HG02763 (cell line): Measurements from ENCODE around the gene ACTG1.

Experiments used
- ATAC-seq: cut with Tn5 transposase; IDR thresholded peaks from one replicate; pipeline ENCODE4 v1.9.1; 2021; ENCODE audit warnings: mild to moderate bottlenecking, moderate library complexity; ENCODE audit not compliant: unreplicated experiment

The ACTG1 gene

DNA sequence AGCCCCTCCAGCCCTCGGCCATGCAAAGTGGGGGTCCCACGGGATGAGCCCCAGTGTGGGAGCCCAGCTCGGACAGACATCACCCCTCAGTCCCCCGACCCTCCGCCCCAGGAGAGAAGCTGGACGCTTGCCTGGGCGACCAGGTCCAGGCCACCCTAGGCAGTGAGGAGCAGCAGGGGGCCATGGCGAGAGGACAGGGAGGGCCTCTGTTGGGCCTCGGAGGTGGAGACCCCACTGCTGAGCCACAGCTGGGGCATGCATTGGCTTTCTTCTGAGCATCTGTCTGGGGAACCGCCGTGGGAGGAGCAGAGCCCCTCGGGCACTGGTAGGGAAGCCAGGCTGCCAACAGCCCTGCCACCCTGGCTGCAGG lies 13.0 kb downstream of the ACTG1 start:
- ATAC-seq, result no peak

DNA sequence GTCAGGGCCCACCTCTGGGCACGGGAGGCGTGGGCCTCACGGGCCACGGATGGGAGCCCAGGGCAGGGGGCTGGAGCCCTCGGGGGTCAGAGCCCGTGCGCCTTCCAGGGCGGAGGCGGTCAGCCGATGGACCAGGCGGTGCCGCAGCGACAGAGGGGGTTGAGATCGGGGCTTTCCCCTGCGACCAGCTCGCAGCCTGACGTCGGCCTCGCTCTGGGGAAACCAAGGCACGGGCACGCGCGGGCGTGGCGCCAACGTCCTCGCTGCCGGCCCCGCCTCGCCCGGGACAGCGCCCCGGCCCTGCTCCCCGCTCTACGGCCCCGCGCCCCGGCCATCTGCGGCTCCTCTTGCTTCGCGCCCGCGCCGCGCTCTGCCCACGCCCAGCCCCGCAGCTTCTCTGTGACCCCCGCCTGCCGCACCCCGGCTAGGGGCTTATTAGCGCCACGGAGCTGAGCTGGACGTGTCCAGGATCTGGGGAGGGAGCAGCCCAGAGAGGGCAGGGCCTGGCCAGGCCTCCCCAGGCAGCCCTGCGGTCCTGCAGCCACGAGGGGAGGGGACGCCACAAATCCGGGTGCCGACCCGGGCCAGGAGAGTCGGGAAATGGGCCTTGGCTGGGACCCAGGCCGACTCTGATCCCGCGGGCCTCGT lies 13.5 kb downstream of the ACTG1 start:
- ATAC-seq, result no peak

DNA sequence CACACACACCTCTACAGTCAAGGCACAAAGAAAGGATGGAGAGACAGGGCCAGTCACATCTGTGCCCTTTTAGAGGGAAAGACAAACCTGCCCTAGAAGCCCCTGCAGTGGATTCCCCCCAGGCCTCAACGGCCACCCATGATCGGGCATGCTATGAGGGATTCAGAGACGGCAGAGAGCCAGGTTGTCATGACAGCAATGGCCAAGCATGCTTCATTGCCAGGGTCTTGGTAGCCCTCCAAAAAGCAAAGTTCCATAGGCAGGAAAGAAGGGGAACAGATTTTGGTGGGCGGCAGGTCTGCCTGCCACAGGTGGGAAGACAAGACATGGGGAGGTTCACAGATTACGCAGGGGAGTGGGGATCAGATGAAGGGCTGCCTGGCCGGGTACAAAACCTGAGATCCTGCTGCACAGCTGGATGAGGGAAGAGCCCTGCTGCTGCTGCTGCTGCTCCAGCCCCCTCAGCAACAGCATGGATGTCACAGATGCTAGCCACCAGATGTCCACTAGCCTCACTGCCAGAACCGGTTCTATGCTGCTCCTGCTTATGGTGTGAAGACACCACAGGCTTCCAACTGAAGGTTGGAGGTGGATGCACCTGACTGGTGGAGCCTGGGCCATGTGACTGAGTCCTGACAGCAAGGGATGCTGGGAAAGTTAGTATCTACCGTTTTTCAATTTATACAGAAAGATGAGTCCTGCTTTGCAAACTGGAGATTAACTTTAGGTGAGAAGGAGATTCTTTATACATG lies 17.8 kb downstream of the ACTG1 start:
- ATAC-seq, result no peak

DNA sequence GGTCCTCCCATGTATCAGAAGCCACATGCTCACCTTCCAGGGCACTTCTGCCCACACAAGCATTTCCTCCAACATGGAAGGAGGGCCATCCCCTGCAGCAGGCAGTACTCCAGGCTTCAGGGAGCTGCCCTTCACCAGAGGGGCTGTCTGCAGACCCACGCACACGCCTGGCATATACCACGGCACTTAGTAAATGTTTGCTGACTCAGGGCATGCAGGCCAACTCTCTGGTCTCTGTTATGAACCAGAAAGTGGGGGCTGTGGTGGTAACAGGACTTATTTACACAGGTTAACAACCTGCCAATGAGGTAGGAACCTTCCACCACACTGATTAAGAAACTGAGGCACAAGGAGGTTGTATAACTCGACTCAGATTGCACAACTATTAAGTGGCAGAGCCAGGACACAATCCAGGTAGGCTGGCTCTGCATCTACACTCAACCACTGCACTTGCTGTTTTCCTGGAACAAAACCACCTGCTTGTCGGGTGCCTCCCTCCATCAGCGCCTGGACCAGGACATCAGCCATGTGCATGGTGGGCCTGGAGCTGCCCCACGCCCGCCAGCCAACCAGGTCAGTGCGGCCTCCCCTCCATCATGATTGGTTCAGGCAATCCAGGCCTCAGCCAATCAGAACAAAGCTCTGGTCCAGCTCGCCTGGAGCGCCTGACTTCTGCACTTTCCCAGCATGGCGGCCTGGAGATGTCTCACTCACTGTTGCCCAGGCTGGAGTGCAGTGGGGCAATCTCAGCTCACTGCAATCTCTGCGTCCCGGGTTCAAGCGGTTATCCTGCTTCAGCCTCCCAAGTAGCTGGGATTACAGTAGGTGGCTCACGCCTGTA lies 19.2 kb downstream of the ACTG1 start:
- ATAC-seq, result no peak

- no peak for ATAC-seq
These were observed 19.9 kb downstream of the ACTG1 start for GRCh38 chr17:81492706-81493105.

GRCh38 chr17:81492202-81492601 lies 20.4 kb downstream of the ACTG1 start:
- ATAC-seq, result no peak

DNA sequence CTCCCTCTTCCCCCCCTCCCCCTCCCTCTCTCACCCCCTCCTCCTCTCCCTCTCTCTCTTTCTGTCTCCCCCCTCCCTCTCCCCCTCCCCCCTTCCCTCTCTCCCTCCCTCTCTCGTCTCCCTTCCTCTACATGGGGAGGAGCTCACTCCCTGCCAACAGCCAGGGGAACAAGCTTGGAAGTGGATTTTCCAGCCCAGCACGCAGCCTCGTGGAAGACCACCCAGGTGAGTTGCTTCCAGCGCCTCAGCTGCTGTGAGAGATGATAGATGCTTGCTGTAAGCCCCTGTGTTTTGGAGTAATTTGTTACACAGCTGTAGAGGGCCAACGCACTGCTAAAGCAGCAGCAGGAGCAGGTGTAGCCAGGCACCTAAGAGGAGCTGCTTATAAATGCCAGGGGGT lies 20.8 kb downstream of the ACTG1 start:
- no peak for ATAC-seq

- ATAC-seq, result no peak
These were observed 21.4 kb downstream of the ACTG1 start for GRCh38 chr17:81491181-81491581.

GRCh38 chr17:81489998-81490992 lies 22.3 kb downstream of the ACTG1 start:
- ATAC-seq, result no peak

- ATAC-seq, result no peak
These were observed 23.3 kb downstream of the ACTG1 start for GRCh38 chr17:81489012-81489997.

DNA sequence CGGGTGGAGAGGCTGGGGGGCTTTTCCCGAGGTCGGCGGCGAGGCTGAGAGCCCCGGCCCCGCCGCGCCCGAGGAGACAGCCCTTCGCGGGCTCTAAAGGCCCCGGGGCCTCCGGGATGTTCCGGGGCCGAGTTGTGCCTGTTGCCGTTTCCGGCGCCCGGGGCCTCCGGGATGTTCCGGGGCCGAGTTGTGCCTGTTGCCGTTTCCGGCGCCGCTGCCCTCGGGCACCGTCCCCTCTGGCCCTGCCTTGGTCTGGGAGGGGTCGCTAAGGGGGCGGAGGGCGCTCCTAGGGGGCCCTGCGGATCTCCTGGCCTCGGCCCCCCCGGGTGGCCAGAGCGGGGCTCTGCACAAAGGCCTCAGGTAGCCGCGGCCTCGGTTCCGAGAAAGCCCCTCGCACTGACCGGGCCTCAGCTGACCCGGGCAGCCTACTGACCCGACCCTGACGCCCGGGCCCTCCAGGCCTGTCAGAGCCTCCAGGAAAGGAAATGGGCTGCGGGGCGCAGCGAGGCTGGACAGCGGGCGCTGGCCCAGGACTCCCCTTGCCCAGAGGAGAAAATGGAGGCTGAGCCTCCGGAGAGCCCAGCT lies 24.2 kb downstream of the ACTG1 start:
- peak; percentile 5 for ATAC-seq

- ATAC-seq, result peak; percentile 57
These were observed 24.9 kb downstream of the ACTG1 start for GRCh38 chr17:81487487-81488275.

- ATAC-seq, result no peak
These were observed 25.5 kb downstream of the ACTG1 start for GRCh38 chr17:81487089-81487486.

- ATAC-seq, result no peak
These were observed 26.3 kb downstream of the ACTG1 start for GRCh38 chr17:81486199-81486810.

- ATAC-seq, result peak; percentile 56
These were observed 28.2 kb downstream of the ACTG1 start for GRCh38 chr17:81484195-81484979.

DNA sequence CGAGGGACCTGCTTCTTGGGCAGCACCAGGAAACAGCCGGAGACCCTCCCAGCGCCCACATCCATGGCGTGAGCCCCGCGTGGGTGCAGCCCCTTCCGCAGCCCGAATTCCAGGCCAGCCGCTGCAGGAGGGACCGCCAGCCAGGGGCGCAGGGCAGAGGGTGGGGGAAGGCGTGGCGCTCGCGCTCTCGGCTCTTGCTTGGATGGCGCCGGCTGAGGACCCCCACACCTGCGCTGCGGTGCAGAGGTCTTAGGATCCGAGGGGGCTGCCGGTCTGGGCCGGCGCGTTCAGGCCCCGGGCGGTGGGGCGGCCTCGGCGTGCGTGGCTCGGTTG lies 28.8 kb downstream of the ACTG1 start:
- no peak for ATAC-seq
